VCaP (cell line): ENCODE measurements around the gene FBXO11.

ENCODE experiments used
- H3K27ac ChIP-seq: fragments of 450-650 bp; 2 replicates; pipeline ENCODE4 v1.5.1; 2017
- CTCF ChIP-seq: fragments of 450-650 bp; conservative IDR thresholded peaks from 2 replicates; pipeline ENCODE4 v1.5.1; 2017; ENCODE audit warnings: mild to moderate bottlenecking, moderate library complexity

FBXO11 gene

GRCh38 chr2:47822518-47822917 is 83.8 kb downstream of the FBXO11 start:
- no peak overlapping the region for H3K27ac ChIP-seq
- TF ChIP-seq CTCF: no peak

- no peak for TF ChIP-seq CTCF
- no peak overlapping the region for H3K27ac ChIP-seq
Observed at GRCh38 chr2:47819834-47820233, 86.5 kb downstream of the FBXO11 start.

- no peak for TF ChIP-seq CTCF
Observed at GRCh38 chr2:47818777-47819176, 87.5 kb downstream of the FBXO11 start.

GRCh38 chr2:47815764-47816163 is 90.5 kb downstream of the FBXO11 start:
- no peak overlapping the region for H3K27ac ChIP-seq
- TF ChIP-seq CTCF: no peak

More at GRCh38 chr2:47818777-47819176, 87.5 kb downstream of the FBXO11 start:
- H3K27ac ChIP-seq: no peak overlapping the region

GRCh38 chr2:47811668-47812067 is 94.6 kb downstream of the FBXO11 start:
- TF ChIP-seq CTCF: no peak
- no peak overlapping the region for H3K27ac ChIP-seq

- H3K27ac ChIP-seq: no peak overlapping the region
- no peak for TF ChIP-seq CTCF
Observed at GRCh38 chr2:47810850-47811249, 95.4 kb downstream of the FBXO11 start.

GRCh38 chr2:47809903-47810302 is 96.4 kb downstream of the FBXO11 start:
- H3K27ac ChIP-seq: no peak overlapping the region
- TF ChIP-seq CTCF: no peak

GRCh38 chr2:47808614-47809013 is 97.7 kb downstream of the FBXO11 start:
- H3K27ac ChIP-seq: no peak overlapping the region
- TF ChIP-seq CTCF: no peak
